Hepatic stellate cell (primary cell): Measurements from ENCODE around the gene E2F6.

Experiments
- DNase-seq: peaks from one replicate; pipeline ENCODE4 v3.0.0; 2011; ENCODE audit warnings: low spot score

Gene E2F6

GRCh38 chr2:11465485-11466306, at the start of gene E2F6:
E2F6 (minus strand) TSS chr2:11466161; CDS start chr2:11465879, 282 bp downstream.
- peak; percentile 90 for DNase-seq

GRCh38 chr2:11515490-11515981, 49.6 kb upstream of the E2F6 start:
- no peak for DNase-seq

GRCh38 chr2:11514904-11515303, 48.9 kb upstream of the E2F6 start:
- DNase-seq, result no peak

- DNase-seq, result no peak
These were observed 48.2 kb upstream of the E2F6 start for GRCh38 chr2:11514081-11514730.

- DNase-seq, result no peak
These were observed 47.4 kb upstream of the E2F6 start for GRCh38 chr2:11513319-11513718.

- DNase-seq, result no peak
These were observed 46.5 kb upstream of the E2F6 start for GRCh38 chr2:11512431-11512830.

- no peak for DNase-seq
These were observed 43.8 kb upstream of the E2F6 start for GRCh38 chr2:11509657-11510360.

- no peak for DNase-seq
These were observed 42.3 kb upstream of the E2F6 start for GRCh38 chr2:11508279-11508678.

GRCh38 chr2:11507517-11507916, 41.6 kb upstream of the E2F6 start:
- no peak for DNase-seq

GRCh38 chr2:11506611-11506969, 40.6 kb upstream of the E2F6 start:
- DNase-seq, result no peak

- DNase-seq, result no peak
These were observed 40.0 kb upstream of the E2F6 start for GRCh38 chr2:11505652-11506610.

- DNase-seq, result no peak
These were observed 37.5 kb upstream of the E2F6 start for GRCh38 chr2:11503354-11503927.

- DNase-seq, result no peak
These were observed 36.9 kb upstream of the E2F6 start for GRCh38 chr2:11502740-11503292.

GRCh38 chr2:11500702-11501303, 34.8 kb upstream of the E2F6 start:
- DNase-seq, result no peak

GRCh38 chr2:11499081-11499743, 33.3 kb upstream of the E2F6 start:
- DNase-seq, result no peak

- no peak for DNase-seq
These were observed 32.6 kb upstream of the E2F6 start for GRCh38 chr2:11498543-11499034.

- no peak for DNase-seq
These were observed 30.1 kb upstream of the E2F6 start for GRCh38 chr2:11495844-11496681.

- DNase-seq, result no peak
These were observed 28.3 kb upstream of the E2F6 start for GRCh38 chr2:11494310-11494709.

- DNase-seq, result no peak
These were observed 27.3 kb upstream of the E2F6 start for GRCh38 chr2:11493282-11493681.
